ENCODE data around the gene RASGRP3. TPM values are rescaled to one million over a fixed set of nuclear protein-coding genes. Genes with fewer than 3 reads are reported as not detected.

RASGRP3 gene
- polyA plus RNA-seq, 4 donors = 15.3 to 21.8 (median 19.2) TPM

- no peak for DNase-seq (ENCODE audit: low read depth in 4 of 4, low spot score in 3 of 4)
Observed at GRCh38 chr2:33518200-33518599, 41.8 kb downstream of the RASGRP3 start.

- no peak for DNase-seq (ENCODE audit: low read depth in 4 of 4, low spot score in 3 of 4)
Observed at GRCh38 chr2:33518929-33519328, 42.5 kb downstream of the RASGRP3 start.

GRCh38 chr2:33521791-33522281 lies 45.4 kb downstream of the RASGRP3 start:
- peak; percentile 31 to 47 (median 42) for DNase-seq (ENCODE audit: low read depth in 4 of 4, low spot score in 3 of 4)

GRCh38 chr2:33522576-33522975 lies 46.1 kb downstream of the RASGRP3 start:
- no peak for DNase-seq (ENCODE audit: low read depth in 4 of 4, low spot score in 3 of 4)

GRCh38 chr2:33525666-33526065 lies 49.2 kb downstream of the RASGRP3 start:
- DNase-seq (ENCODE audit: low read depth in 4 of 4, low spot score in 3 of 4) = no peak

- DNase-seq (ENCODE audit: low read depth in 4 of 4, low spot score in 3 of 4) = no peak
Observed at GRCh38 chr2:33526132-33526531, 49.7 kb downstream of the RASGRP3 start.

- no peak for DNase-seq (ENCODE audit: low read depth in 4 of 4, low spot score in 3 of 4)
Observed at GRCh38 chr2:33526921-33527320, 50.5 kb downstream of the RASGRP3 start.

GRCh38 chr2:33528441-33528950 lies 52.0 kb downstream of the RASGRP3 start:
- DNase-seq (ENCODE audit: low read depth in 4 of 4, low spot score in 3 of 4) = no peak

- DNase-seq (ENCODE audit: low read depth in 4 of 4, low spot score in 3 of 4) = no peak
Observed at GRCh38 chr2:33529771-33530481, 53.5 kb downstream of the RASGRP3 start.

- DNase-seq (ENCODE audit: low read depth in 4 of 4, low spot score in 3 of 4) = no peak
Observed at GRCh38 chr2:33530690-33531548, 54.5 kb downstream of the RASGRP3 start.

GRCh38 chr2:33531549-33532059 lies 55.2 kb downstream of the RASGRP3 start:
- no peak for DNase-seq (ENCODE audit: low read depth in 4 of 4, low spot score in 3 of 4)

GRCh38 chr2:33532146-33532545 lies 55.7 kb downstream of the RASGRP3 start:
- no peak for DNase-seq (ENCODE audit: low read depth in 4 of 4, low spot score in 3 of 4)

GRCh38 chr2:33532966-33533365 lies 56.5 kb downstream of the RASGRP3 start:
- no peak for DNase-seq (ENCODE audit: low read depth in 4 of 4, low spot score in 3 of 4)

- DNase-seq (ENCODE audit: low read depth in 4 of 4, low spot score in 3 of 4) = no peak
Observed at GRCh38 chr2:33535421-33535820, 59.0 kb downstream of the RASGRP3 start.

- DNase-seq (ENCODE audit: low read depth in 4 of 4, low spot score in 3 of 4) = no peak
Observed at GRCh38 chr2:33541243-33541642, 64.8 kb downstream of the RASGRP3 start.

GRCh38 chr2:33550206-33550605 lies 73.8 kb downstream of the RASGRP3 start:
- DNase-seq (ENCODE audit: low read depth in 4 of 4, low spot score in 3 of 4) = no peak

- no peak for DNase-seq (ENCODE audit: low read depth in 4 of 4, low spot score in 3 of 4)
Observed at GRCh38 chr2:33552758-33553461, 76.5 kb downstream of the RASGRP3 start.

GRCh38 chr2:33555681-33556080 lies 79.2 kb downstream of the RASGRP3 start:
- DNase-seq (ENCODE audit: low read depth in 4 of 4, low spot score in 3 of 4) = no peak

- DNase-seq (ENCODE audit: low read depth in 4 of 4, low spot score in 3 of 4) = no peak
Observed at GRCh38 chr2:33559328-33559727, 82.9 kb downstream of the RASGRP3 start.

GRCh38 chr2:33560017-33560416 lies 83.6 kb downstream of the RASGRP3 start:
- DNase-seq (ENCODE audit: low read depth in 4 of 4, low spot score in 3 of 4) = no peak

- DNase-seq (ENCODE audit: low read depth in 4 of 4, low spot score in 3 of 4) = no peak
Observed at GRCh38 chr2:33561872-33562271, 85.4 kb downstream of the RASGRP3 start.
